Measurements from ENCODE around the gene ELL. TPM values are rescaled to one million over a fixed set of nuclear protein-coding genes. Genes with fewer than 3 reads are reported as not detected.
A peak's percentile ranks its signal among the peaks of the same experiment; 100 is the strongest.

The ELL gene
- total and polyA plus RNA-seq, 2 donors (not counting 3 experiments of a cell fraction or from before 2014, with no cell fraction given) = 9.9 to 18.2 TPM

- peaks cover 27% of the 10 kb centered on the region for H3K79me2 ChIP-seq (ENCODE audit: control insufficient read depth, insufficient read depth, low read length)
- CTCF ChIA-PET = interaction anchor here (0.9 to 2.0 kb wide), 9 partner anchors 14 to 115 kb away, joined by 3 to 12 read pairs (median 7); partner anchors contain the start of genes ELL, FKBP8 and UBA52
- peak within 1 kb of the TSS; percentile 30 for H2AFZ ChIP-seq (ENCODE audit: low read depth, low read length)
- H3K4me1 ChIP-seq (ENCODE audit: control insufficient read depth, extremely low read depth, insufficient read depth, low read length) = peaks cover 28% of the 10 kb centered on the region
- peak within 1 kb of the TSS; percentile 89 for H3K9ac ChIP-seq (replicated peaks; ENCODE audit: extremely low read depth, insufficient read depth, low read length)
- FAIRE-seq = peak; percentile 98
- H3K9me3 ChIP-seq (replicated peaks; ENCODE audit: control insufficient read depth, insufficient read depth, low read length) = no peaks in the 10 kb centered on the region
- no peaks in the 10 kb centered on the region for H3K27me3 ChIP-seq (ENCODE audit: control insufficient read depth in 2 of 2, insufficient read depth in 2 of 2, low read length in 2 of 2)
- no TSS peak for BruUV-seq (replicated peaks)
- dilution Hi-C loops (cut with MboI; ENCODE audit: extremely low pct_ligation_motif_present, low sequenced_read_pairs) (no loop called here), intact Hi-C loops (cut with micrococcal nuclease) (loop anchor here (1.0 kb wide), 2 partner anchors 14 to 35 kb away; partner anchors contain the start of genes ELL and UBA52)
- peak within 1 kb of the TSS; percentile 91 for H3K4me2 ChIP-seq (ENCODE audit: insufficient read depth, low read length)
- H3K36me3 ChIP-seq (ENCODE audit: control insufficient read depth in 2 of 2, extremely low read depth in 1 of 2, insufficient read depth in 2 of 2, low read length in 2 of 2) = no peaks in the 10 kb centered on the region
- peak within 1 kb of the TSS; percentile 84 for H3K27ac ChIP-seq (ENCODE audit: insufficient read depth, low read depth, low read length)
- no peaks in the 10 kb centered on the region for H4K20me1 ChIP-seq (replicated peaks; ENCODE audit: control insufficient read depth, extremely low read depth, insufficient read depth, low read length)
- POLR2A ChIA-PET = interaction anchor here (0.6 to 1.8 kb wide), 5 partner anchors 14 to 306 kb away, joined by 3 to 9 read pairs (median 4); partner anchors contain the start of genes ELL and UBA52
- H3K9me1 ChIP-seq (replicated peaks; ENCODE audit: control insufficient read depth, extremely low read depth, insufficient read depth, low read length) = no peaks in the 10 kb centered on the region
- H3K4me3 ChIP-seq (replicated peaks in 1 of 3; ENCODE audit: insufficient read depth in 1 of 3, low read depth in 1 of 3, low read length in 3 of 3) = peak within 1 kb of the TSS; percentile 56 to 90 (median 81)
- peak; percentile 98 for DNase-seq (ENCODE audit: low read depth, low spot score)
- TF ChIP-seq MAX (IDR thresholded peaks at IDR 0.05; ENCODE audit: insufficient read depth, insufficient read length) (no peak), POLR2A (IDR thresholded peaks at IDR 0.05; ENCODE audit: low read depth, low read length) (peak; percentile 66), POLR2AphosphoS5 (IDR thresholded peaks at IDR 0.05; ENCODE audit: insufficient read depth, low read depth, low read length) (peak; percentile 91)
Measured at GRCh38 chr19:18557411-18558201, 35.7 kb upstream of the ELL start, which contains the start of gene KXD1. TSS of gene KXD1 (plus strand) at chr19:18557870. CDS start at chr19:18562057, 4,187 bp downstream.

DNA sequence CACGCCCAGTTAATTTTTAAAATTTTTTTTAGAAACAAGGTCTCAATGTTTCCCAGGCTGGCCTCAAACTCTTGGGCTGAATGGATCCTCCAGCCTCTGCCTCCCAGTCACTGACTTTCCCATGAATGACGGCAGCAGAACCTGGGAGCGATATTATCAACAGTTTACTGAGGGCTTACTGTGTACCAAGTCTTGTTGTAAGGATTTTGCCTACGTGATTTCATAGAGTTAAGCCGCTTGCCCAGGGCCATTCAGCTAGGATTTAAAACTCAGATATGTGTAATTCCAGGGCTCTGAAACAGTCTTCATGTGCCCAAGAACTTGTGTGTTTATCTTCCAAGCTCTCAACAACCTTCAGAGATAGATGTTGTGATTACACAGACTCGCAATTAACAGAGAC is 29.8 kb upstream of the ELL start:
- ChIA-PET POLR2A (interaction anchor here (0.6 kb wide), 2 partner anchors 37 to 70 kb away, joined by 3 to 4 read pairs; no protein-coding TSS in a partner anchor), CTCF (interaction anchor here (0.9 kb wide), 1 partner anchor 31 kb away, joined by 3 read pairs; no protein-coding TSS in a partner anchor)
- Histone ChIP-seq H3K36me3 (ENCODE audit: control insufficient read depth in 2 of 2, extremely low read depth in 1 of 2, insufficient read depth in 2 of 2, low read length in 2 of 2) (no peaks in the 10 kb centered on the region), H3K4me2 (ENCODE audit: insufficient read depth, low read length) (no peak overlapping the region), H3K9me3 (replicated peaks; ENCODE audit: control insufficient read depth, insufficient read depth, low read length) (no peaks in the 10 kb centered on the region), H3K9me1 (replicated peaks; ENCODE audit: control insufficient read depth, extremely low read depth, insufficient read depth, low read length) (no peaks in the 10 kb centered on the region), H3K27me3 (ENCODE audit: control insufficient read depth in 2 of 2, insufficient read depth in 2 of 2, low read length in 2 of 2) (no peaks in the 10 kb centered on the region), H3K27ac (ENCODE audit: insufficient read depth, low read depth, low read length) (no peak overlapping the region), H3K4me1 (ENCODE audit: control insufficient read depth, extremely low read depth, insufficient read depth, low read length) (no peaks in the 10 kb centered on the region), H3K79me2 (ENCODE audit: control insufficient read depth, insufficient read depth, low read length) (no peaks in the 10 kb centered on the region), H3K4me3 (replicated peaks in 1 of 3; ENCODE audit: insufficient read depth in 1 of 3, low read depth in 1 of 3, low read length in 3 of 3) (no peak overlapping the region), H4K20me1 (replicated peaks; ENCODE audit: control insufficient read depth, extremely low read depth, insufficient read depth, low read length) (no peaks in the 10 kb centered on the region), H3K9ac (replicated peaks; ENCODE audit: extremely low read depth, insufficient read depth, low read length) (no peak overlapping the region), H2AFZ (ENCODE audit: low read depth, low read length) (no peak overlapping the region)
- FAIRE-seq = no peak
- TF ChIP-seq POLR2AphosphoS5 (IDR thresholded peaks at IDR 0.05; ENCODE audit: insufficient read depth, low read depth, low read length) (no peak), JUN (IDR thresholded peaks at IDR 0.05; ENCODE audit: borderline replicate concordance, insufficient read depth, insufficient read length, low read depth) (no peak), POLR2A (IDR thresholded peaks at IDR 0.05; ENCODE audit: low read depth, low read length) (no peak), GATA2 (IDR thresholded peaks at IDR 0.05; ENCODE audit: insufficient read depth, insufficient read length, low read depth, low read length) (no peak), FOS (IDR thresholded peaks at IDR 0.05; ENCODE audit: borderline replicate concordance, insufficient read depth, low read length) (no peak)
- no peak for DNase-seq (ENCODE audit: low read depth, low spot score)
- dilution Hi-C loops (cut with MboI; ENCODE audit: extremely low pct_ligation_motif_present, low sequenced_read_pairs) (no loop called here), intact Hi-C loops (cut with micrococcal nuclease) (no loop called here)
- no TSS peak for BruUV-seq (replicated peaks)
